GM12874 (cell line): ENCODE data around the gene AHCYL1.

Experiments used
- CTCF ChIP-seq: IDR thresholded peaks from 2 replicates; pipeline ENCODE4 v1.5.1; 2011; ENCODE audit warnings: low read depth, mild to moderate bottlenecking, control low read depth, low read length, moderate library complexity; ENCODE audit not compliant: insufficient read depth

The AHCYL1 gene

GRCh38 chr1:110065841-110066240 is 81.3 kb downstream of the AHCYL1 start:
- TF ChIP-seq CTCF: no peak

DNA sequence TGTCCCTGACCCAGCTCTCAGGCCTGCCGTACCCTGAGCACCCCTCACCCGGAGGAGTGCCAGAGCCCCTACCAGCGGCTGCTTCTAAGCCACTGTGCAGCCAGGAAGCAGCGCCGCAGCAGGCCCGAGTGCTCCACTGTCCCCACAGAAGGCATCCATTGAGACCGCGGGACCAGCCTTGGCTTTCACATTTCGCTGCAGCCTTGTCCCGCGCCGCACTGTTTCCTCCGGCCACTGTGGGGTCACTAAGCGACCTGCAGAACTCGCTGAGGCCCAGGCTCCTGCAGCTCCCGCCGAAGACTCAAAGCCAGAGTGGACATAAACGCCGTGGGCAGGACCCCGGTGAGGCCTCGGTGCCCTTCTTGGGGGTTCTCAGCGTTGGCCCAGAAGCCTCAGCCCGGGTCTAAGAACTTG is 82.9 kb downstream of the AHCYL1 start:
- TF ChIP-seq CTCF: no peak

- no peak for TF ChIP-seq CTCF
Measured at GRCh38 chr1:110067893-110068645, 83.5 kb downstream of the AHCYL1 start.

DNA sequence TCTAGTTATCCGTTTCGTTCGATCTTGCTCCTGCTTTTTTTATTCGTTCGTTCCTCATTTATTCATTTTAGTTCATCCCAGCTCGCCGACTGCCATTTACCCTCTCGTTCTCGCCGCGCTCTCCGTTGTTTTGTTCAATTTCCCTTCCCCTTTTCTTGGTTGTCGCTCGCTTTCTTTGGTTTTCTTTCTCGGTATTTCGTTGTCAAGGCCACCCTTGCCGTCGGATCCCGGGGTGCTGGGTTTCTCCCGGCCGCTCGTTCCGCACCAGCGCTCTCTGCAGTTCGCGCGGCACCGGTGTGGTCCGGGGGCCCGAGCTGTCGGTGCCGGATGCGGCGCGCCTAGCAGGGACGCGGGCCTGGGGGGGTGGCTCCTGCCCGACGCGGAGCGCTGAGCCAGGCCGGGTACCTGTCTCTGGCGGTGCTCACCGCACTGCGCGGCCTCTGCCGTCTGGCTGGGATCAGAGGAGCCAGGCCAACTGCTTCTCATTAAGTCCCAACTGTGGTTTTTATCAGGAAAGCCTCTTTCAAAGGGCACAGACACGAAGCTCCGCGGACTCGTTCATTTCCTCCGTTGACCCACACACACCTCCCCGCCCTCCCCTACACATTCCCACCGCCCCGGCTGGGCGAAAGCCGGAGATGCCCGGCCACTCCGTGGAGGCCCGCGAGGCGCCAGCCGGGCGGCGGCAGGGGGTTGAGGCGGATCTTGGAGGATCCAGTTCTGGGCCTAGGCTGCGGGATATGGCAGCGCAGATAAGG is 84.3 kb downstream of the AHCYL1 start:
- TF ChIP-seq CTCF: no peak

DNA sequence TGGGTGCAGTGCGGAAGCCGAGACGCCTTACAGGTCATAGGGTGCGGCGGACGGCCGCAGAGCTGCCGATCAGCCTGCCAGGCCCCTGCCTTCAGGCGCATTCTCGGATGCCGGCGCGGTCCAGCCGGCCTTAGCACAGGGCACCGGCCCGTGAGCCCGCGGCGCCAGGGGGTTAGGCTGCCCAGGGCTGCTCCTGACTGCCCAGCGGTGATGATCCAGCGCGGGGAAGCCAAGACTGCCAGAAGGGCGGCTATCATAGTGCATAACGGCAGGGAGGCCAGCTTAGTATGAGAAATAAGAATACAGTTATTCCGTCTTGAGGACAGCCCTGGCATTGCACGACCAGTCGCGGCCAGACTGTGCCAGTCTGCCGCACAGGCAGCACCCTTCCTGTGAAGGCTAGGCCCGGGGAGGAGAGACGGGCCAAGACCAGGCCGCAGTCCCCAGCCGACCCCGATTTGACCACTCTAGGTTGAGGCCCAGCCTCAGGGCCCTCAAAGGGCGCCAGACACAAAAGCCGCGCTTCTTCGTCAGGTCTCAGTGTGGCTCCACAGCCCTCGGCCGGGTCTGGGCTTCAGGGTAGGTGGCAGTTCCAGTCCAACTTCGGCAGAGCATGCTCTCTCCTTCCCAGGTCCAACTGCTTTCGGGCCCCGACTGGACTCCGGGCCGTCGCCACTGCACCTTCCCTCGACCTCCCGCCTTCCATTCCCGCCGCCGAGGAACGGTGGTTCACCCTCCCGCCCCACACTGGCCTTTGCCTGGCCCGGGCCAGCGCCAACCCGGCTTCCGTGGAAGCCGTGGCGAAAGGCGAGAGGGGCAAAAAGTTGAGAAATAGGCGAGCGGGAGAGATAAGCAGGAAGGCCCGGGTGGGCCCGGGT is 85.1 kb downstream of the AHCYL1 start:
- no peak for TF ChIP-seq CTCF

GRCh38 chr1:110070282-110070669 is 85.7 kb downstream of the AHCYL1 start:
- TF ChIP-seq CTCF: no peak

DNA sequence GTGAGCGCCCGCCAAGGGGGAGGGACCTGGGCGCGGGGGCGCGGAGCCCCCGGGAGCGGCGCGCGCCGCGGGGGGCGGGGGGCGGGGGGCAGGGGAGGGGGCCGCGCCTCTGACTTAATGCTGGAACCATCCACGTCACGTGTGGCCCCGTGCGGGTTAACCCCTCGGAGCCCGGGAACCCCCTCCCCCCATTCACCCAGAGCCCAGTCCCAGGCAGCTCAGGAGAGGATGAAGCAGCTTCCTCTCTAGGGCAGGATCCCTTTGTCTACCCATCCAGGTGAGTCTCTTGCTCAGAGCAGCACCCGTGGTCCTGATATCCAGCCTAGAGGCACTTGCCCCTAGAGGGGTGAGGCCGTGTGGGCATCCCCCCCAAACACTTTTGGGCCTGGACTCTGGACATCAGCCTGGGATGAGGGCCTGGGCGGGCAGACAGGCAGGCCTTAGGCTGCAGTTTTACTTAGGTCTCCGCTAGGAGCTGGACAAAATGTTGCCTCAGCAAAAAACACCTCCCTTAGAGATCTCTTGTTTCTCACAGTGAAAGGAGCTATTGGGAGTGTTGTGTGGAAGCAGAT is 86.2 kb downstream of the AHCYL1 start, which contains the start of gene ALX3:
ALX3 (minus strand) TSS at position 2 of the 572 bp plus-strand sequence. CDS start 60 bp downstream, outside the sequence.
- TF ChIP-seq CTCF: no peak
